ENCODE measurements around the gene ARHGEF40.

- TF ChIP-seq EZH2phosphoT487 (IDR thresholded peaks at IDR 0.05; ENCODE audit: borderline replicate concordance, low read length) (no peak), CTCF (conservative IDR thresholded peaks at IDR 0.05; ENCODE audit: low read depth, low read length) (no peak), EZH2 (IDR thresholded peaks at IDR 0.05; ENCODE audit: low read length, unreplicated experiment) (no peak)
Measured at GRCh38 chr14:21061347-21061668, 8.8 kb upstream of the ARHGEF40 start.
